Stimulated activated CD8-positive, alpha-beta memory T cell treated with anti-CD3 and anti-CD28 coated beads, Interleukin-4, amount 100 ng/mL, for 1 hour (primary cell): ENCODE measurements around the gene TEX54.
"Not testable (repeated sequence)": the region's sequence is repeated elsewhere in the genome, so short reads cannot be mapped to it uniquely, and the experiment has no call there.

ENCODE experiments used
- DNase-seq, 2 donors: peaks; one replicate each; pipeline ENCODE4 v3.0.0-alpha.2; 2020; ENCODE audit warnings: low read depth in 2 of 2, low spot score in 1 of 2

TEX54 gene

DNA sequence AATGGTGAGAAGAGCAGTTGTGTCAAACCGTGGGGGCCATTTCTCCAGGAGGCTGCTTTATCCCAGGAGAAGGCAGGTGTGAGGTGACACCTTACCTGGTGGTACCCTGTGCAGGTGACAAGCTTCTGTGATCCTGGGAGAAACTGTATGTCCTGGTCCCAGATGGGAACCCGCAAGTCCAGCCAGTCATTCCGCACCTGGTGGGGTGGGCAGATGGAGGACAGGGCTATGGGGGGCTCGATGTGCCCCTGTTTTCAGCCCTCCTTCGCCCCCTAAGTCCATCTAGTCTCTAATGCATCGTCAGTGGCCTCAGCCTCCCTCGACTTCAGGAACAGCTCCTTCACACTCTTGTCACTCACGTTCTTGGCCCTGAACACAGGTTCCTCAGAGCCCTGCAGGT is 2.7 kb upstream of the TEX54 start:
- no peak for DNase-seq

DNA sequence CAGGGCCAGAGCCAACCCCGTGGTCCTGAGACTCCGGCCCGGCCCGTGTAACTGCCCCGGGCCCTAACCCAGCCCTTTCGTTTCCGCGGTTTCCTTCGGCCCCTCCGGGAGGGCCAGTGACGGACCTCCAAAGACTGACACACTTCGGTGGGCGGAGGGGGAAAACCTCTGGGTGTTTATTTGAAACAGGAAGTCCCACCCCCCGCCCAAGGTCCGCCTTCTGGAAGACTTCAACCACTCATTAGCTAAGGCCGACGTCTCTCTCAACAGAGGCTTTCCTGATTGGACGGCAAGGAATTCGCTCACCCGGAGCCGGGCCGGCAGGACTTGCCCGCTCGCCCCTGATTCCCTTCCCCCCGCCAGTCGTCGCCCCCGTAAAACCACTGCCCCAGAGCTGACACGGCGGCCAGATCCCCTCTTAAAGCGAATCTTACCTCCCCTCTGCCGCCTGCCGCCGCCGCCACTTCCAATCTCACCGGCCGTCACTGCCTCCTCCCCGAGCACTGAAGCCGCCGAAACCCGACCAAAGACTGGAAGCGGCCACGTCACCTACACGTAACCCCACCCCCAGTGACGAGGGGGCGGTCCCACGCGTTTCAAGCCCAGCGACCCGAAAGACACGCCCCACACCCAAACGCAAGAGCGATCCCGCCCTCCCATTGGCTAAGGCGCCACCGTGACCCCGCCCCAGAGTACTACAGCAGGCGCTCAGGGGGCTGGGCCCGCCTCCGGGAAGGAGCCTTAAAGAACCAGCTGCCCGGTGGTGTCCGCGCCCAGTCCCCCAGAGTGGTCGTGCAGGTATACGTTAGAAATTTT is 913 bp downstream of the TEX54 start, which contains the start of gene STX5:
Gene STX5, minus strand, starts transcription at position 532 of the 816 bp plus-strand sequence. CDS start 808 bp downstream, outside the sequence.
- DNase-seq: peak; percentile 99

DNA sequence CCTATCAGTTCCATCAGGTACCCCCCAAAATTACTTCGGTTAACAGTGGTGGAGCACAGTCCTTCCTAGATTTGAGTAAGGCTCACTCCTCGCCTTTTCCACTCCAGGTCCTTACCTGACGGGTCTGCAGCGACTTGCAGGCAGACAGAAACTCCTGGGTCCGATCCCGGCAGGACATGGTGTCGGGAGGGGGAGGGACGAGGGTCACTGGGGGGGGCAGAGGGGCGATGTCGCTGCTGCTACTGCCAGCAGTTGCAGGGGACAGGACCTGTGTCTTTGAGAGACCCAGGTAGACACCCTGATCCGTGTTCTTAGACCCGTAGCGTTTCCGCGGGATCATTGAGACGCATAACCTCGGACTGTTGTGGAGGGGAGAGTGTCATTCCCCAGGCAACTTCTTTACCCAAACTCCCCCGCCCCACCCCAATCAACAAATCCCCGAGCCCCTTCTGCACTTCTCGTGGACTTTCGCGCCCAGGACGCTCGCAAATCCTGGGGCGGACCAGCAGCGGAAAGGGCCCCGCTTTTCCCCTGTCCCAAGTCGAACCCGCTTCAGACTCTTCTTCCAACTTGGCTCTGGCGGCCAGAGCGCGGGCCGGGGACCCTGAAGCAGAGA is 1.6 kb downstream of the TEX54 start:
- DNase-seq: no peak

DNA sequence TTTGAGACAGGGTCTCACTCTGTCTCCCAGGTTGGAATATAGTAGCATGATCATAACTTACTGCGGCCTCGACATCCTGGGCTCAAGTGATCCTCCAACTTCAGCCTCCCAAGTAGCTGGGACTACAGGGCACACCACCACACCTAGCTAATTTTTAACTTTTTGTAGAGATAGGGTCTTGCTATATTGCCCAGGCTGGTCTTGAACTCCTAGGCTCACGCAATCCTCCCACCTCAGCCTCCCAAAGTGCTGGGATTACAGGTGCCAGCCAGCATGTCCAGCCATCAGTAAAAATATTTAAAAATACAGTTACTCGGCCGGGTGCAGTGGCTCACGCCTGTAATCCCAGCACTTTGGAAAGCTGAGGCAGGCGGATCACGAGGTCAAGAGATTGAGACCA is 4.5 kb downstream of the TEX54 start:
- not testable (repeated sequence) for DNase-seq

DNA sequence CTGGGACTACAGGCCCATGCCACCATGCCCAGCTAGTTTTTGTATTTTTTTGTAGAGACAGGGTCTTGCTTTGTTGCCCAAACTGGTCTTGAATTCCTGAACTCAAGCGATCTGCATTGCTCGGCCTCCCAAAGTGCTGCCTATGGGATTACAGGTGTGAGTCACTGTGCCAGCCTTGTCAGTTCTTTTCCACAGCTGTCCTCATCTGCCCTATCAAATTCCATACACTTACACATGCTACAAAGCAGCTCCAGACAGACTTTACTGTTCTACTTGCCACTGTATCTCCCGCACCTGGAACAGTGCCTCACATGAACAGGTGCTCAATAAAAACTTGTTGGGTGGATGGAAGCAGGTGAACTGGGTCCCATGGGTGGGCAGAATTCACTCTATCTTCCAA is 9.0 kb downstream of the TEX54 start:
- DNase-seq: no peak

DNA sequence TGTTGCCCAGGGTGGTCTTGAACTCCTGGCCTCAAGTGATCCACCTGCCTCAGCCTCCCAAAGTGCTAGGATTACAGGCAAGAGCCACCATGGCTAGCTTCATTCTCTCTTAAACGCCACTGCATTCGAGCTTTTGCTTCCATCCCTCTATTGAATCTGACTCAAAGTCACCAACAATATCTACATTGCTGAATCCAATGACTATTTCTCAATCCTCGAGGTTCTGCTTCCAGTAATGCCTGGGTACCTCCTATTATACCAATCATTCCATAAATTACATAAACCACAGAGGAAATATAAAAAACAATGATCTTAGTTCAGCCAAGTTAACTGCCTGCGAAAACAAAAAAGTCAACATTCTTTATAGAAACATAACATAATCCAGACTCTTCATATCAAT is 15.5 kb downstream of the TEX54 start:
- no peak for DNase-seq

DNA sequence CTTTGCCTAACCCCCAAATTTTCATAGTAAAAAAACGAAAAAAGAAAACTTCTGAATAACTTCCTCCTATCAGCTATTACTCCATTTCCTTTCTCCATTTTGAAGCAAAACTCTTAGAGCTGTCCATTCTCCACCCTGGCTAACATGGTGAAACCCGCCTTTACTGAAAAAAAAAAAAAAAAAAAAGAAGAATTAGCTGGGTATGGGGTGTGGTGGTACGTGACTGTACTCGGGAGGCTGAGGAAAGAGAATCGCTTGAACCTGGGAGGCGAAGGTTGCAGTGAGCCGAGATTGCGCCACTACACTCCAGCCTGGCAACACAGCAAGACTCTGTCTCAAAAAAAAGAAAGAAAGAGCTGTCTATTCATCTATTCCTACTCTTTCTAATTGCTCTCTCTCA is 16.1 kb downstream of the TEX54 start:
- DNase-seq: no peak

DNA sequence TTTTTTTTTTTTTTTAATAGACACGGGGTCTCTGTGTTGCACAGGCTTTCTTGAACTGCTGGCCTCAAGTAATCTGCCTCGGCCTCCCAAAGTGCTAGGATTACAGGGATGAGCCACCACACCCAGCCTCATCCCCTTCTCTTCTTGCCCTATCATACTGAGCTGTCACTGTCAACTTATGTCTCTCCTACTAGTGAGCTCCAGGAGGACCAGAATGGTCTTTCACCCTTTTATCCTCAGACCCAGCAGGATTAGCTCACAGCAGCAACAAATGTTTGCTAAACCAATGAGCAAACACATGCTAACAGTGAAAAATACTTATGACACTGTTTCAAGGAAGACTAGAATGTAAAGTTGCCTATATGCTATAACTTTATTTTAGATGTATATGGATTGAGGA is 21.0 kb downstream of the TEX54 start:
- DNase-seq: no peak

DNA sequence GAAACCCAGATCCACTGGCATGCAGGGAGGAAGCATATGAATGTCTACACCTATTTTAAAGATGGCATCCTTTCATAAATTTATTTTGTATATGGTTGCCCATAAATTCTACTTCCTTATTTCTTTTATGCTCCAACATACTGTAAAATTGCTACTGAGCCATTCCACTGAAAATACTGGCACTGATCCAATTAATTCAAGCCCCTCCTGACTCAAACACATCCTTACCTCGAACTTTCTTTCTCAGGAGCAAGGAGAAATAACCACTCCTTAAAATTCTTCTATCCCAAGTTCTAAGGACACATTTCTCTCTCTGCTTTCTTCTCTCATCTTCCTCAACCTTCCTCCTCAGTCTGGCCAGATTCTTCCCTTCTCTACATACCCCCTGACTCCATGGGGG is 21.9 kb downstream of the TEX54 start:
- no peak for DNase-seq

DNA sequence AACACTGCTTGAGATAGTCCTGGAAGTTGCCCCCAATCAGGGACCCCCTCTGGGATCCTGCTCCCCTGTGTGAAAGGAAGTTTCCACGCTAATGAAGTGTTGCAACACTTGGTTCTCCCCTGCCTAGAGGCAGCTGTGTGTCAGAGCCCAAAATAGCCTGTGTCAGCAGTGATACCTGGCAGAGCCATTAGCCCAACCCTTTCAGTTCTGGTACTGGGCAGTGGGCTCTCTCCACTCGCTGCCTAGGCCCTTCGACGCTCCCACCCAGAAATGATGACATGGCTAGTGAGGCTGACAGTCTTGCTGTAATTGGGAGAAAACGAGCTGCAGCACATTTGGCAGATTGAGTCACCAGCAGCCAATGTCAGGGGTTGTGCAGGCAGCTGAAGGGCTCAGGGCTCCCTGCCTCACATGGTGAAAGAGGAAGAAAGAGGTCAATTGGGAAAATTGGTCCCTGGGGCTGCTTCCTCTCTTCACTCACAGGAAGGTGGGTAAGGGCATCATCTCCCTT is 26.0 kb downstream of the TEX54 start:
- no peak for DNase-seq

DNA sequence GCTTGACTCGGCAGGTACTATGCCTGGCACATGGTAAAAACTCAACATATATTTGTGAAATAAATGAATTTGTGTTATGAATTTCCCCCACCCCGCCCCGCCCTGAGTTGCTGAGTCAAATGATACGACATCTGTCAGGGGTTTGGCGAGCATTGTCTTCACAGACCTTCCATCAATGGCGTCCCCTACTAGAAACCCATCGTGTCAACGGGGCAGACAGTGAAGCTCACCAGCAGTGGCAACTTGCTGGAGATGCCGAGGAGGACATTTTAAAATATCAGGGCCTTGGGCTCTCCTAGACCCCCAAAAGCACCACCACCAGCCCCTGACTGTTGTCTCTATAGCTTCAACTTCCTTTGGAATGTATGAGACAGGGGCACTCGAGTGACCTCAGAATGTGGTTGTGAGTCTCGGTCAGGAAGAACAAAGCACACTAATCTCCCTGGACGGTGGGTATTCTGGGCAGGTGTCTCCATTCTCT is 26.6 kb downstream of the TEX54 start:
- no peak for DNase-seq

DNA sequence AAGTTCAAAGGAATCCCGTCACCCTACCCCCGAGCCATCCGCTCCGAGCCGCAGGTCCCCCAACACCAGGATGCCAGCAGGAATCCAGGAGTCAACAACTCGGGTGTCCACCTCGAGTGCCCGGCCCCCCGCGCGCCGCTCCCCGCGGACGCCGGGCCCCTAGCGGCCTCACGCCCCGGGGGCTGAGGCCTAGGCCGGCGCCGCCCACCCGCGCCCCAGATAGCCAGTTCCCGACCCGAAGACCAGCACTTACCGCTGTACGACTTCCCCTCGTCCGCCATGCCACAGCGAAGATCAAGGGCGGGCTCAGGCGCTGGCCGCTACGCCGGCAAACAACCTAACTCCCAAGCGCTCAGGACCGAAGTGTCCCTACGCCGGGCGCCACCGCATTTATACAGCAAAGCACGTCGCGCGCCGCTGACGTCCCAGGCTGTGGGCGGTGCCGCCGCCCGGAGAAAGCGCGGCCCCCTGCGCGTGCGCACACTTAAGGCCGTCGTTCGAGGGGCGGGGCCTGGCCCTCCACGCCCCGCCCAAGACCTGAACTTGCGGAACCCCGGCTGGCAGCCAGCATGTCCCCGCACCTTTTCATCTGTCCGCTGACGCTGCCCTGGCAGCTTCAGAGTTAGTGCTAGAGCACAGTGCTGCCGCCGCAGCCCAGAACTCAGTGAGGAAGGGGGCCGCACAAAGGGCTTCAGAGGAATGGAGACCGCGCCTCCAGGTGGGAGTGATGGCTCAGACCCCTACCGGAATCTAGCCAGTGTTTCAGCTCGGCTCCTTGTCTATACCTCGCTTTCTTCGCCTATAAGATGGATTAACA is 27.4 kb downstream of the TEX54 start, which contains the start of gene NXF1:
Gene NXF1, minus strand, starts transcription at position 365 of the 817 bp plus-strand sequence. Its CDS starts 84 bp downstream, at position 281.
- peak; percentile 93 to 97 for DNase-seq

DNA sequence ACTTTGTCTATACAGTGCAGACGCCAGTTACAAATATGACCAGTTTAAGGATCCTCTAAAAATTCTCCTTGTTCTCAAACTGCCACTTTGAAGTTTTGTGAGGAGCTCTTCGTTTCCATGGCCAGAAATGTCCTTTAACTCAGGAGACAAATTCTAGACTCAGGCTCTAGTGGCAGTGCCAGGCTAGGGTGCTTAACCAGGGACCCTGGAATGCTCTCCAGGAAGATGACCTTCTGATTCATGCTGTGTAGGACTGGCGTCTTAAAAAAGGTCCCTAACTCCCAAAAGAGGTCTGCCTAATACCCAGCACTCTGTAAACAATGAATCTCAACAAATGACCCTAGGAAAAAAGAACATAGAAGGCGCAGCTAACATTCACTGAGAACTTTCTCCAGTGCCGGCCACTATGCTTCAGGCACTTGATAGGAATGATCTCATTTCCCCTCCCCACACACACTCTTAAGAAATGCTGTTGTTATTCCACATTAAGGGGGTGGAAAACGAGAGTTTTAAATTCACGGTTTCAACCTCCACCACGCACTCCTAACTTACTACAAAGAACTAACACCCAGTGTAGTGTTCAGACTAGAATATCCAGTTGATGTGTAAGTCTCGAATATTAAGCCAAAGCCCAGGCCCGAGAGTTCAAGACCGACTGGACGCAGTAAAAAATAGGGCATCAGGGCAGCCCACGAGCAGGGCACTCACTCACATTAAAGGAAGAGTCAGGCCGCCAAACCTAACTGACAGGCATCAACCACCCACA is 28.1 kb downstream of the TEX54 start:
- no peak for DNase-seq

DNA sequence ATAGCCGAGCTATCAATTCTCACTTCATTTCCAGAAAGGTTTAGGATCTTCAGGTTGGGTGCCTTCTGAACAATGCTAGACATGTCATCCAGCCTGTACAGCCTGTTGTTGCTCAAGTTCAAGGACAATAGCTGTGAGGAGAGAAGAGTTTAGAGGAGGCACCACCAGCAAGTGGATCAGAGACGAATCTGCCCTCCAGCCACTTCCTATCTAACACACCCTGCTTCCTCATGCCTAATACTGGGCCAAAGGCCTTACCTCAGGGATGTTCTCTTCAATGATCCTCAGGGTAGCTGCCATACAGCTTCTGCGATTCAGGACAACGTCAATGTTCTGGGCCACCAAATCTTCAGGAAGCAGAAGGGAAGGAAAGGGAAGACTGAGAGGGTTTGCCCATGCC is 31.6 kb downstream of the TEX54 start:
- DNase-seq: no peak

DNA sequence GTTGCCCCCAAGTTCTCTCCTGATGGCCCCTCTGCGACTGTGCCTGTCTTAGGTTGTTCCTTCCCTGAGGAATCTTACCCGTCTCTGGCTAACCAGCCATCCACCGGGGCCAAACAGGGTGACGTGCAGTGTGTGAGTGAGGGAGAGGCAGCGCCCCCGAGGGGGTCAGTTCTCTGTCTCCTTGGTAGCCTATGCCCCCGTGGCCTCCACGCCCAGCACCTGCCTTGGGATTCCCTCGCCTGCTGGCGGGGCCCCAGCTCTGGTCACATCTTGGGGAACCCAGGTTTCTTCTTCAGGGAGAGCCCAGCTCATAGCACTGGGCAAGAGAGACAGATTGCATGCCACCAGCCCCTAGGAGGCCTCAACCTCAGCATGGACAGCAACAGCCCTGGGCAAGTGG is 33.2 kb downstream of the TEX54 start:
- DNase-seq: no peak

DNA sequence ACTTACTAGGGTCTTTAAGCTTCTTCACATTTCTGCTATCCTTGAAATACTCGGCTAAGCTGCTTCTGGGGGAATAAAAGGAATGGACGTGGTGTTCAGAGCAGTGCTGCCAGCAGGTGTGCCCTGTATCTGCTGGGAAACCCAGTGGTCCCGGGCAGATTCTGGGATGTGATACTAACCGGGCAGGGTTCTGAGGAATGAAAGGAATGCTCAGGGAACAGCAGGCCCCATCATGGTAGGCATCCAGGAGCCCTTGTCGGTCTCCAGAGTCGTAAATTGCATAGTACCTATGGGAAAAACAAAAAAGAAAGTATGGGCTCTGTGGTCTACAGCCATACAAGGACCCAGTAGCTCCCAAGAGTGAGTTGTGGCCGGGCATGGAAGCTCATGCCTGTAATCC is 36.4 kb downstream of the TEX54 start:
- no peak for DNase-seq

DNA sequence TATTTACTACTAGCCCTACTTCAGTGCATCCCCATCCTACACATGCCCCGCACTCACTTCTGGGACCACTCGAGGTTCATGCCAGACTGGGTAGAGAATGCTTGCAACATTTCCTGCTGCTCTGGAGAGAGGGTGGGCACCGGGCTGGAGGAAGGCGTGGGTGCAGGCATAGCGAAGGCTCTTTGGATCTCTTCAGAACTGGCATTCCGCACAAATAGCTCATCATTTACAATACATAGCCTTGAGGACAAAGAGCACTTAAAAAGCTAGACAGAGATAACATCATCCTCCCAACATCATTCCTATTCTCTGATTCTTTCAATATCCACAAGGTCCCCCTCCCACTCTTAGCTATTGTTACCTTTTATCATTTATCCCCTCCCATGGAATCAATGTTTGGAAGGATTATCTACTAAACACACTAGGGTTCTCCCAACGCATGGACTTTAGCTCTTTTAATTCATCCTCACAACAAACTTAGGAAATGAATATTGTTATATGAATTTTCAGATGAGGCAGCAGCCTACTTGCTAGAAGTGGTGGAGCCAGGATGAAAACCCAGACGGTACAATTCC is 38.4 kb downstream of the TEX54 start:
- no peak for DNase-seq

DNA sequence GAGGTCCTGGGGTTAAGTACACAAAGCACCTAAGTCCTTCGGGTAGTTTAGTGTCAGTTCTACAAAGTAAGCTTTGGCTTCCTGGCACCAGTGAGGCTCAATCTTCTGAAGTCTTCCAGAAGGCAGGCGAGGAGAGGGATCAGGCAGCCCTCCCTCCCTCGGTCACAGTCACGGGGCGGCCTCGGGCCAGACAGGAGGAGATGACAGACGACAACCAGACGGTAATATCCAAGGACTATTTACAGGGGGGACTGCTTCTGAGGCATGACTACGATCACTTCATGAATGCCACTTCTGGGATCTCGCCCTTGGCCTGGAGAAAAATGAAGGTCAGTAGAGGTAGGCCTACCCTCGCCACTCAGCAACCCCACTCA is 40.5 kb downstream of the TEX54 start:
- no peak for DNase-seq

DNA sequence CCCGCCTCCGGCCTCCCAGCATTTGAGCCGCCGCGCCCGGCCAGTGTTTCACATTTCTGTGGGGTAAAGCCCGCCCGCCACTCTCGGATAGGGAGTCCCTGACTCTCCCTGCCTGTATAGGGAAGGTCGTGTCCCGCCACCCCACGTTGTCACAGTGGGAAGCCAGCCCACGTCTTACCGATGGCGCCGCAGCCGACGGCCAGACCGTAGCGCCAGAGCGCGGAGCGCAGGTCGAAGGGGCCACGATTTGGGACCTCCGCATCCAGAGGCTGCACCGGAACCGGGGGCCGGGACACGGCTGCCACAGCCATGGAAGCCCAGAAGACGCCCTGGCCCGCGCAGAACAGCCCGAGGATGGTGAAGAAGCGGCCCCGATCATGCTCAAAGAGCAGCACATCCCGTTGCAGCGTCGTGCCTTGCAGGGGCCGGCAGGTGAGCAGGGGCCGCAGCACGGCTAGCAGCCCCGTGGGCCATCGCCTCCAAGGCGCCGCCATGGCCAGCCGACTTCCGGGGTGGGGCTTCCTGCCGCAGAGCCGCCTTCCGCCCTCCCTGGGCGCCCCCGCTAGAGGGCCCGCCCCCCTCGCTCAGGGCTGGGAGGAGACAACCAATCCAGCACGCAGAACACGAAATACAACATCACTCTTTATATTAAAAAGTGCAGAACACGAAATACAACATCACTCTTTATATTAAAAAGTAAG is 41.0 kb downstream of the TEX54 start, which contains the start of gene TMEM223:
Gene TMEM223, minus strand, starts transcription at position 506 of the 701 bp plus-strand sequence. Its CDS starts 12 bp downstream, at position 494.
- DNase-seq: peak; percentile 71 to 80

DNA sequence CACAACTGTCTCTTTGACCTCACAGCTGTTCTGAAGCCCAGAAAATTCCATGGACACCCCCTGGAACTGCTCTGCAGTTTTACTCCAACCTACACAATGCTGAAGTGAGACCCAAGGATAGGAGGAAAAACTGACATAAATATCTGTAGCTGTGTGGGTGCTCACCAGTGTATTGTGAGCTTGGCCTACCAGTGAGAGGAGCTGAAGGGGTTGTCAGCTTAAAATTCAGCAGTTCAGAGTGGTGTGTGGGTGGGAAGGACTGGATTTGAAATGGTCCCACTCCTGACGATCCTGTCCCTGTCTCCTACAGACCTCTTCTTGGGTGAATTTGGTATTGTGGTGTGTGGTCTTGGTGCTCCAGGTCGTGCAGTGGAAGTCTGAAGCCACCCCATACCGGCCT is 43.1 kb downstream of the TEX54 start:
- DNase-seq: no peak
